ENCODE measurements around the gene COX10.

DNA sequence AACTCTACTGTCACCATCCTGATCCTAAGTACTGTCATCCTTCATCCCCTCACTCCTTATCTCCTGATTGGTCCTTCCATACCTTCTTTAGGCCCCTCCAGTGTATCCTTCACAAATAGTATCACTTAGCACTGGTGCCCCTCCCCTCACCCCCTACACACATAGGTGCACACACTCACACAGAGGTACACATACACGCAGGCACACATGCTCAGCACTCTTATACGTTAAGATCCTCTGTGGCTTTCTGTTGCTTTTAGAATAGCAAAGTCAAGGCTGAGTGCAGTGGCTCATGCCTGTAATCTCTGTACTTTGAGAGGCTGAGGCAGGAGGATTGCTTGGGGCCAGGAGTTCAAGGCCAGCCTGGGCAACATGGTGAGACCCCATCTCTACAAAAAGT is 135.2 kb downstream of the COX10 start:
- TF ChIP-seq, protein P1, sequence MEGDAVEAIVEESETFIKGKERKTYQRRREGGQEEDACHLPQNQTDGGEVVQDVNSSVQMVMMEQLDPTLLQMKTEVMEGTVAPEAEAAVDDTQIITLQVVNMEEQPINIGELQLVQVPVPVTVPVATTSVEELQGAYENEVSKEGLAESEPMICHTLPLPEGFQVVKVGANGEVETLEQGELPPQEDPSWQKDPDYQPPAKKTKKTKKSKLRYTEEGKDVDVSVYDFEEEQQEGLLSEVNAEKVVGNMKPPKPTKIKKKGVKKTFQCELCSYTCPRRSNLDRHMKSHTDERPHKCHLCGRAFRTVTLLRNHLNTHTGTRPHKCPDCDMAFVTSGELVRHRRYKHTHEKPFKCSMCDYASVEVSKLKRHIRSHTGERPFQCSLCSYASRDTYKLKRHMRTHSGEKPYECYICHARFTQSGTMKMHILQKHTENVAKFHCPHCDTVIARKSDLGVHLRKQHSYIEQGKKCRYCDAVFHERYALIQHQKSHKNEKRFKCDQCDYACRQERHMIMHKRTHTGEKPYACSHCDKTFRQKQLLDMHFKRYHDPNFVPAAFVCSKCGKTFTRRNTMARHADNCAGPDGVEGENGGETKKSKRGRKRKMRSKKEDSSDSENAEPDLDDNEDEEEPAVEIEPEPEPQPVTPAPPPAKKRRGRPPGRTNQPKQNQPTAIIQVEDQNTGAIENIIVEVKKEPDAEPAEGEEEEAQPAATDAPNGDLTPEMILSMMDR (IDR thresholded peaks at IDR 0.05): no peak
- no peak for TF ChIP-seq POLR2A (IDR thresholded peaks at IDR 0.05)
